K562 (cell line): ENCODE results near the gene FBXO46. TPM values are rescaled to one million over a fixed set of nuclear protein-coding genes. Genes with fewer than 3 reads are reported as not detected.
A peak's percentile ranks its signal among the peaks of the same experiment; 100 is the strongest.

ENCODE experiments used
- MBD2 ChIP-seq: sonication (generic); IDR thresholded peaks from 2 replicates; pipeline ENCODE4 v1.6.1; 2016; ENCODE audit warnings: low read depth, borderline replicate concordance
- NR2F6 ChIP-seq: fragments of 450-650 bp; formaldehyde crosslinking; IDR thresholded peaks from 2 replicates; pipeline ENCODE4 v1.4.0; 2020; ENCODE audit warnings: mild to moderate bottlenecking
- PKNOX1 ChIP-seq: fragments of 450-650 bp; IDR thresholded peaks from 2 replicates; pipeline ENCODE4 v1.6.1; 2016
- POLR2A ChIP-seq: fragments of 450-650 bp; conservative IDR thresholded peaks from 2 replicates; pipeline ENCODE4 v1.6.1; 2016
- SNAPC5 ChIP-seq: fragments of 250-450 bp; sonication (Bioruptor Pico); IDR thresholded peaks from 2 replicates; pipeline ENCODE4 v1.8.0; 2021; ENCODE audit warnings: moderate library complexity, mild to moderate bottlenecking, inconsistent platforms
- ZBTB26 ChIP-seq: fragments of 450-650 bp; formaldehyde crosslinking; IDR thresholded peaks from 2 replicates; pipeline ENCODE4 v1.4.0; 2022; ENCODE audit warnings: missing genetic modification characterization
- ZBTB40 ChIP-seq, 2 experiments: fragments of 450-650 bp in 1 of 2; sonication (generic) in 1 of 2; formaldehyde crosslinking in 1 of 2; IDR thresholded peaks; 2 replicates each; pipeline versions ENCODE4 v1.7.1 to v1.9.0; 2016 to 2022; ENCODE audit warnings: inconsistent platforms in 1 of 2, mild to moderate bottlenecking in 1 of 2, missing genetic modification reagents in 1 of 2
- ZNF197 ChIP-seq: fragments of 200-800 bp; sonication (Bioruptor generic); IDR thresholded peaks from 2 replicates; pipeline ENCODE4 v1.6.1; 2016; ENCODE audit warnings: low read depth, missing genetic modification characterization, missing compliant biosample characterization
- ZNF511 ChIP-seq: sonication (generic); formaldehyde crosslinking; IDR thresholded peaks from 2 replicates; pipeline ENCODE4 v1.8.0; 2022; ENCODE audit warnings: mild to moderate bottlenecking, missing genetic modification reagents
- ZNF584 ChIP-seq: fragments of 200-800 bp; sonication (Bioruptor generic); IDR thresholded peaks from 2 replicates; pipeline ENCODE4 v1.6.1; 2016; ENCODE audit warnings: low read depth, mild to moderate bottlenecking, missing genetic modification characterization, missing compliant biosample characterization
- polyA plus RNA-seq, 8 experiments: library from polyadenylated mRNA; depleted of rRNA in 4 of 8; stranded (reverse) in 5 of 8; unstranded in 3 of 8; fragments of >200 nt; fragmentation: Nextera tagmentation in 2 of 8; fragmentation: Illumina TruSeq in 1 of 8; extraction: Ambion mirVana in 2 of 8; extraction: Trizol in 1 of 8; gene quantifications; 2 replicates each; pipeline versions ENCODE4 v1.2.1 to v1.2.3, GENCODE V29; 2011 to 2014; ENCODE audit warnings: inconsistent platforms in 1 of 8, missing spikeins in 1 of 8
- total RNA-seq, 7 experiments: library from RNA; depleted of rRNA in 6 of 7; stranded (reverse); fragments of >200 nt in 6 of 7; fragmentation: Illumina TruSeq in 2 of 7; extraction: Trizol in 2 of 7; gene quantifications; 2 replicates each; pipeline versions ENCODE4 v1.2.1 to v1.2.3, GENCODE V29; 2011 to 2021; ENCODE audit warnings: low replicate concordance in 1 of 7

The FBXO46 gene
- total and polyA plus RNA-seq, 9 of the 15 experiments (the other 6 are each of a cell fraction or from before 2014, with no cell fraction given) = 1.5 to 36.1 (median 7.3) TPM

GRCh38 chr19:45667620-45668341 is 62.9 kb downstream of the FBXO46 start, which contains the start of gene GIPR (continued):
- TF ChIP-seq ZBTB40 (IDR thresholded peaks at IDR 0.05) = 0 out of 2 replicates have a peak, but pooled peaks have one; percentile 13
- no peak for TF ChIP-seq ZBTB40 (CRISPR knock-in tag; IDR thresholded peaks at IDR 0.05)
- no peak for TF ChIP-seq ZNF584 (CRISPR knock-in tag)
- TF ChIP-seq MBD2 = peak; percentile 40; the same call in 1 of the 2 replicates
- TF ChIP-seq NR2F6 (CRISPR knock-in tag) = no peak
- TF ChIP-seq PKNOX1 = peak; percentile 95
- TF ChIP-seq POLR2A = peak; percentile 87
- 0 out of 2 replicates have a peak, but pooled peaks have one; percentile 59 for TF ChIP-seq ZBTB26 (CRISPR knock-in tag)
- no peak for TF ChIP-seq ZNF511 (CRISPR knock-in tag)
- TF ChIP-seq ZNF197 = no peak
- no peak for TF ChIP-seq SNAPC5 (CRISPR knock-in tag)
